ENCODE data around the gene SOX14. TPM values are rescaled to one million over a fixed set of nuclear protein-coding genes. Genes with fewer than 3 reads are reported as not detected.

SOX14 gene
- total RNA-seq, 1 donor from 2014 or later = not detected

DNA sequence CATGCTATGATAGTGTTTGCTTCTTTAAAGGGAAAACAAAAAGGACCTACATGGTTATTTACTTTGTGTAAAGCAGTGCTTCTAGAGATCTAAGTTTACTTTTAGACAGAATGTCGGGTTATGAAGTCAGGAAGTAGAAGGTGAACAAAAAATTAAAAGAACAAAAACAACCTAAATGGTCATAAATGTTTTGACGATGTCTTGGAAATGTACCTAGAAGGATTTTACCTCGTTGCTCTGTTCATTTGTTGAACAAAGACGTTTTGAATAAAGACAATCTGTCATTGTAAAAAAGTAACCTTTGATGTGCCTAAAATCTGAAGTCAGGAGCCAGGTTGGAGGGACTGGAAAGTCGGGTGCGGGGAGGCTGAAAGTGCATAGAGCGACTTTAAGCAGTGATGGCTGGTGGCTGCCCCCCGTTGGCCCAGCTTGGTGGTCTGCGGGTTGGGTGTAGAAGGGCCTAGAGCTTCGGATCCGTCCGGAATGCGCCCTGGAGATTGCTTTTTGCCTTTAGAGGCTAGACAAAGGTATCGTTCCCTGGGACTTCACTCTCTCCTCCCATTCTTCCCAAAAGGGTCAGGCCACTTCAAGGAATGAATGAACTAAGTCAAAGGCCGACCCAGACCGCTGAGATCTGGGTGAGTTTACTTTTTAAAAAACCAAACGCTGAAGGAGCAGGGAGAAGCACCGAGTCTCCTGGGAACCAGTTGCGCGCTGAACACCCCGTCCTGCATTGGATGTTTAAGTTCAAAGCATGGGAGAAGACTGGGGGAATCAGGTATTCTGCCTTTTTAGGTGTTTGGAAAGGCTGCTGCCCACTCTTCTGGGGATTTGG, 2.1 kb downstream of the SOX14 start:
- Histone ChIP-seq H3K36me3 (no peaks in the 10 kb centered on the region), H3K27me3 (ENCODE audit: low read depth) (peaks cover 100% of the 10 kb centered on the region), H3K4me1 (peaks cover 47% of the 10 kb centered on the region), H3K9me3 (no peaks in the 10 kb centered on the region), H3K27ac (no peak overlapping the region), H3K4me3 (no peak overlapping the region)
- TF ChIP-seq, protein P1, sequence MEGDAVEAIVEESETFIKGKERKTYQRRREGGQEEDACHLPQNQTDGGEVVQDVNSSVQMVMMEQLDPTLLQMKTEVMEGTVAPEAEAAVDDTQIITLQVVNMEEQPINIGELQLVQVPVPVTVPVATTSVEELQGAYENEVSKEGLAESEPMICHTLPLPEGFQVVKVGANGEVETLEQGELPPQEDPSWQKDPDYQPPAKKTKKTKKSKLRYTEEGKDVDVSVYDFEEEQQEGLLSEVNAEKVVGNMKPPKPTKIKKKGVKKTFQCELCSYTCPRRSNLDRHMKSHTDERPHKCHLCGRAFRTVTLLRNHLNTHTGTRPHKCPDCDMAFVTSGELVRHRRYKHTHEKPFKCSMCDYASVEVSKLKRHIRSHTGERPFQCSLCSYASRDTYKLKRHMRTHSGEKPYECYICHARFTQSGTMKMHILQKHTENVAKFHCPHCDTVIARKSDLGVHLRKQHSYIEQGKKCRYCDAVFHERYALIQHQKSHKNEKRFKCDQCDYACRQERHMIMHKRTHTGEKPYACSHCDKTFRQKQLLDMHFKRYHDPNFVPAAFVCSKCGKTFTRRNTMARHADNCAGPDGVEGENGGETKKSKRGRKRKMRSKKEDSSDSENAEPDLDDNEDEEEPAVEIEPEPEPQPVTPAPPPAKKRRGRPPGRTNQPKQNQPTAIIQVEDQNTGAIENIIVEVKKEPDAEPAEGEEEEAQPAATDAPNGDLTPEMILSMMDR (IDR thresholded peaks at IDR 0.05) = no peak
- intact Hi-C loops (cut with DNase I) = no loop called here
- no peak for ATAC-seq
- DNase-seq = no peak

DNA sequence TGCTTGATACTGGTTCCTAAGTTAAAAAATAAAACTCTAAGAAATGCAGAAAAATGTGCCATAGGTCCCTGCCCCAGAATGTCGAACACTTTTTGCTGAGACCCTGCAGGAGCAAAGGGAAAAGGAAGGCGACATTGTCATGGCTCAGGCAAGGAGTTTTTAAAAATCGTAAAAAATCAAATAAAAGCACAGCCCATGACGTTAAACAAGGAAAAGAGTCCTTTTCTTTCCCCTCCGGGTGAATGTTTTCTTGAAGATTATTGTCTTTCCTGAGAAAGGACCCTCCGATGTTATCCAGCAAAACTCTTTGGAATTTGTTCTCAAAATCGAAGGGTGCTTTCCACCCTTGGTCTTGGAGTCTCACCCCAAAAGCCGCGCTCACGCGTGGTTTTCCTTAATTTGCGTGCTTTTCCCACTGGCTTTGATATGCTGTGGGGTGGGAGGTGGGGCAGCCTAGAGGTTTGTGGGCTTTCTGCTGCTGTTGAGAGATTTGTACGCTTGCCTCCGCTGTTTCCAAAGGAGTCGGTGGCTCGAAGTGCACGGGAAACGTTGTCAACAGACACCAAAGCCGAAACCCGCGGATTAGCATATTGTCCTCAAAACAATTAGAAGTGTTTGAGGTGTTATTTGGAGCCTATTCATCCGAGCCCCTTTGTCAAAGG, 2.9 kb downstream of the SOX14 start:
- intact Hi-C loops (cut with DNase I) = no loop called here
- no peak for ATAC-seq
- no peak overlapping the region for H3K4me3 ChIP-seq
- no peak for DNase-seq
- TF ChIP-seq, protein P1 (IDR thresholded peaks at IDR 0.05) = no peak
- H3K27ac ChIP-seq = no peak overlapping the region
- no peaks in the 10 kb centered on the region for H3K9me3 ChIP-seq
- H3K27me3 ChIP-seq (ENCODE audit: low read depth) = peaks cover 100% of the 10 kb centered on the region
- no peaks in the 10 kb centered on the region for H3K36me3 ChIP-seq
- peaks cover 55% of the 10 kb centered on the region for H3K4me1 ChIP-seq

DNA sequence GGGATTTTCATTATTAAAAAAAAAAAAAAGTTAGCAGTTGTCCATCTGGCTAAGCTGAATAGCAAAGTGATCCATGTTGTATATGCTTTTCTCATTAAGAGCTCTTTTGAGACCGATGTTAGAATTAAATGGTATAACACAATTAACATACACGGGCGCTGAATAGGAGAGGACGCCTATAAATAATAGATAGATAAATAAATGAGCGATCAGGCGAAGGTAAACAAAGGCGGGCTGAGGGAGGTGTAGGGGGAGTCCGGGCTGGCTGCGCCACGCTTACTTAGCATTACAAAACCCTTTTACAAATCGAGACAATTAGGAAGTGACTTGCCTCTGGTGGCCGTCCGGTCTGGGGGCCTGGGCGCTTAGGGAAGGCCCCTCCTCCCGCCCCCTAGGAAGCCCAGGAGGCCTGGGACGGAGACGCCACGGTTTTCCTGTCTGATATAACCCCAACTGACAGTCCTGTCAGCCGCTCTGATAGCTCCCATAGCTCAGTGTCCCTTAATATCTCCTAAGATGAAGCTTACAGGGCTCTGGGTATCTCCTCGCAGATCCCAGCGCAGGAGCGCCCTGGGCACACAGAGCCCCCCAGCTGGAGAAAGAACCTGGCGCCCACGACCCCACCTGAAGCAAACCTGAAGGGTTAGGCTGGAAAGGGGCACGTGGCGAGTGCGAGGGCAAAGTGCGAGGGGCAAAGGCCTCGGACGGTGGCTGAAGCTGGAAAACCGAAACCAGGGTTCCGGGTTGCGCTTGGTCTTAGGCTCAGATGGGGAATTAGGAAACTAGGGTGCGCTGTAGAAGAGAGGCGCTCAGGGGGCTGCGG, 3.6 kb downstream of the SOX14 start:
- Histone ChIP-seq H3K4me1 (peaks cover 57% of the 10 kb centered on the region), H3K4me3 (peak overlapping the region; percentile 44), H3K36me3 (no peaks in the 10 kb centered on the region), H3K27me3 (ENCODE audit: low read depth) (peaks cover 100% of the 10 kb centered on the region), H3K9me3 (no peaks in the 10 kb centered on the region), H3K27ac (no peak overlapping the region)
- ATAC-seq (no peak), DNase-seq (no peak)
- TF ChIP-seq, protein P1 (IDR thresholded peaks at IDR 0.05) = no peak
- intact Hi-C loops (cut with DNase I) = no loop called here

DNA sequence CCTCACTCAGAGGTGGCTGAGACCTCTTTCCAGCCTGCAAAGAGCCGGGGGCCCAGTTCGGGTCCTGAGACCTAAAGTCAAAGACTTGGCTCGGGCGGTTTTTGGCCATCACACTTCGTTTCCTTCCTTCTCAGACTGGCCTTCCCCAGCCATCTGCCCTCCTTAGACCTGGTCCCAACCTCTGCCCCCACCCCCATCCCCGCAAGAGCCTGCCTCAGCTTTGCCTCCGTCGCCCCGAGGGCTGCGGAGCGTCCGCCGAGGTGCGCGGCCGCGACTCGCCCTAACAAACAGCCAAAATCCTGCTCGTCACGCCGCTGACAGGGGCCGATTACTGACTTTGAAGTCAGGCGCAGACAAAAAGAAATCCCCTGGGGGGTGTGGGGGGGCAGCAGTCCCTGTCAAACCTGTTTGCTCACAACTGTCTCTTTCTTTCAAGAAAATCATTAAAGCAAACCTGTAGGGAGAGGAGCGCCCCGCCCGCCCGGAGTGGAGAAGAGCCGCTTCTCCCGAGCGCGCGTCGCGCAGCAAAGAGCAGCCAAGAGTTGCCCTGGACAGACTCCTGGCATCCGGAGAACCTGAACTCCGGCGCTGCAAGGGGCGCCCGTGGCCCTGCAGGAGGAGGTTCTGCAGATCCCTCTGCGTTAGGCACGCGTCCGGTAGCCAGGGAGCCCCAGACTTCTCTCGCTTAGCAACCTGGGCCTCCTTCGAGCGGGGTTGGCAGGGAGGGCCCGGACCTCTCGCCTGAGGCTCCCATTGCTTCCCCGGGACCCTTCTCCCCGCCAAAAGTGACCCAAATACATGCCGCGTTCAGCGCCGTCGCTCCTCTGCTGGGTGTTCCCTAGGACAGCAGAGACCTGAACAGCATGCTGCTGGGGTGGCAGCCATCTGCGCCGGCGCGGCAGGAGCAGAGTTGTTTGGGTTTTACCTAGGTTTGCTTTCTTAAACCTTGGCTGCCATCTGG, 4.5 kb downstream of the SOX14 start:
- peaks cover 53% of the 10 kb centered on the region for H3K4me1 ChIP-seq
- intact Hi-C loops (cut with DNase I) = no loop called here
- DNase-seq (no peak), ATAC-seq (peak; percentile 13 to 22)
- no peak overlapping the region for H3K27ac ChIP-seq
- H3K27me3 ChIP-seq (ENCODE audit: low read depth) = peaks cover 100% of the 10 kb centered on the region
- peak overlapping the region; percentile 44 for H3K4me3 ChIP-seq
- TF ChIP-seq, protein P1 (IDR thresholded peaks at IDR 0.05) = no peak
- H3K9me3 ChIP-seq = no peaks in the 10 kb centered on the region
- no peaks in the 10 kb centered on the region for H3K36me3 ChIP-seq
